Ureter (tissue), 1 donor: ENCODE results near the gene ASCC1. TPM values are rescaled to one million over a fixed set of nuclear protein-coding genes. Genes with fewer than 3 reads are reported as not detected.
A peak's percentile ranks its signal among the peaks of the same experiment; 100 is the strongest.

Source experiments
- DNase-seq: peaks from one replicate; pipeline ENCODE4 v3.0.0-alpha.2; 2020; ENCODE audit warnings: low spot score
- total RNA-seq: library from RNA; stranded (reverse); gene quantifications from one replicate; pipeline ENCODE4 v1.2.4, GENCODE V29; 2023
- donor health status: DM: yes; HTN: yes; CAD: no.

The ASCC1 gene
- total RNA-seq, 1 donor from 2014 or later: 39.3 TPM

- peak; percentile 94 for DNase-seq
Observed at GRCh38 chr10:72048450-72049124, 167.5 kb downstream of the ASCC1 start.

Other genes with a start within 250 kb of the ASCC1 start
- 7.4 TPM for gene SPOCK2, start 127.7 kb downstream of the ASCC1 start, total RNA-seq
- gene ANAPC16, start 264 bp downstream of the ASCC1 start, total RNA-seq: 134 TPM
- 525 TPM for gene DDIT4, start 57.6 kb upstream of the ASCC1 start, total RNA-seq
- 44.9 TPM for gene DNAJB12, start 138.6 kb upstream of the ASCC1 start, total RNA-seq